HCEC 1CT (cell line): ENCODE results near the gene FAM156B.
"Not testable (repeated sequence)": the region's sequence is repeated elsewhere in the genome, so short reads cannot be mapped to it uniquely, and the experiment has no call there.

ENCODE experiments used
- DNase-seq: peaks from one replicate; pipeline ENCODE4 v3.0.0-alpha.2; 2017

Gene FAM156B

GRCh38 chrX:52930214-52930613 is 33.1 kb downstream of the FAM156B start:
- not testable (repeated sequence) for DNase-seq

DNA sequence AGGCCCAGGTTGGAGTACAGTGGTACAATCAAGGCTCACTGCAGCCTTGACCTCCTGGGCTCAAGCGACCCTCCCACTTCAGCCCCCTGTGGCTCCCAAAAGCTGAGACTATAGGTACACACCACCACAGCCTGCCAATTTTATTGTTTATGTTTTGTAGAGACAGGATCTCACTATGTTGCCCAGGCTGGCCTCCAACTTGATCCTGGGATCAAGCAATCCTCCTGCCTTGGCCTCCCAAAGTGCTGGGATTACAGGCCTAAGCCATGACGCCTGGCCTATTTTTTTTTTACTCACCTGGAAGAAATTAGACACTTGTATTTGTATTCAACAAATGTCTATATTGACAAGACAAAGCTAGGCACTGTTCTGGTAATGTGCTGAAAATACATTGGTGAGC is 36.1 kb downstream of the FAM156B start:
- DNase-seq: no peak

- no peak for DNase-seq
Observed at GRCh38 chrX:52933976-52934703, 37.0 kb downstream of the FAM156B start.

- DNase-seq: peak; percentile 91
Observed at GRCh38 chrX:52934704-52935469, 37.8 kb downstream of the FAM156B start.

DNA sequence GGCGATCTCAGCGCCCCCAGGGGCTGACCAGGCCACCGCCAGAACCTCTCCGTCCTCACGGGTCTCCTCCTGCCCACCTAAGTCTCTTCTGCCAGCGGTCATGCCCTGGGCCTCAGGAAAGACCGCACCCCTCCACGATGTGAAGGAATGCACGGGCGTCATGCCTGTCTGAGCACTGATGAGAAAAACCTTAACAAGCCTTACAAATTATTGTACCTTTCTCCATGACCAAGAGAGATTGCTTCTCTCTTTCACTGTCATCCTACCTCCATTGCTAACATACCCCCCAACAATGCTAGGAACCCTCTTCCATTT is 38.3 kb downstream of the FAM156B start:
- not testable (repeated sequence) for DNase-seq

GRCh38 chrX:52940704-52941103 is 43.6 kb downstream of the FAM156B start:
- not testable (repeated sequence) for DNase-seq

- not testable (repeated sequence) for DNase-seq
Observed at GRCh38 chrX:52941728-52942127, 44.6 kb downstream of the FAM156B start.

DNA sequence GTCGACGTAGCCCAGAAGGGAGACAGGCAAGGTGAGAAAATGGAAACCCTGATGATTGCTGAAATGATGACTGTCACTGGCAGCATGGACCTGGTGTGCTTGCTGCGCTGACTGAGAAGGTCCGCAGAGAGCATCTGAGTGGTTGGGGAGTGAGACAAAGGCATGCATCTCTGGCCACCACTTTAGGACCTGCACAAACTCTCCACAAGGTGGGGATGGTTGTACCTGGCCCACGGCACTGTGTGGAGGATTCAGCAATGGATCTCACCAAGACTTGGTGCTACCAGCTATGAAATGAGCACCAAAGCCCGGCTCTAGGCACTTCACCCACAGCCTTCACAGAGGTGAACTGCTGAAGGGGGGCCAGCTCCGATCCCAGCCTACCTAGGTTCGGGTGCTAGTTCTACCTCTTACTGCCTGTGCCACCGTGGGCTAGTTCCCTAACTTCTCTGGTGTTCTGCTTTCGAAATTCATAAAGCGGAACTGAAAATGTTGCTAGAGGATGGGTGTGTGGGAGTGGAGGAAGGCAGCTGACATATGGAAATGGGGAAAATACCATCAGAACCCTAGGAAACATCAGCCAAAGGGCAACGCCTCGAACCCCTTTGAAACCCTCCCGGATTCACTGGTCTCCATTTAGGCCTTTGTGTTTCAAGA is 48.8 kb downstream of the FAM156B start:
- DNase-seq: not testable (repeated sequence)

DNA sequence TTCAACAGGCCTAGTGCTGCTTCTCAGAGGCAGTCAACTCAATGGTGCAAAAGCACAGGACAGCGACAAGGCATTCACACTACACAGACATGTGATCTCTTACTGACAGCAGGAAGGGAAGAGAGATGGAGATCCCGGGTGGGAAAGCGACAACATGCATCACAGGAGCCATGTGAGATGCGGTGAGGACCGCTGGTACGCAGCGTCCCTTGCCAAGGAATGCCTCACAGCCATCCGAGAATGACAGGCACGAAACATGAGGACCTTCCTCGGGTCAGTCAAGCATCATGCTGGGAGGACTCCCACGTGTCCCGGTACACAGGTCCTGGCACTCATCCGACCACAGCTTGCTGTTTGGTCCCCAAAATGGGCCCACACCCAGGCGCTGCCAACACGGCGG is 50.4 kb downstream of the FAM156B start:
- DNase-seq: not testable (repeated sequence)

DNA sequence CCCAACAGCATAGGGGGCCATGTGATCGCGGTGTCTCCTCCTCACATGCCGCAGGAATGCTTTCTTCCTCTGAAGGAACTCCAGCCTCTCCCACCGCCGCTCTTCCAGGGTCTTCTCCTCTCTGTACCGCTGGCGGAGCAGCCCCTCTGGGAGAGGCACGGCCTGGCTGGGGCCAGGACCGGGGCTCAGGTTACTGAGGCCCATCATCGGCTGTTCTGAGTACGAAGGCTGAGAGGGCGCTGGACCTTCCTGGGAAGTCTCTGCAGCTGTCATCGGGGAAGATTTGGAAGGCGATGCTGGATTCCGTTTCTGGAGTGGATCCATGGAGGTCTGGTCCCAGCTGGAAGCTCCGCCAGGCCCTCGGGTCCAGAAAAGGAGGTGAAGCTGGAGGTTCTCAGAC is 51.1 kb downstream of the FAM156B start:
- DNase-seq: not testable (repeated sequence)

DNA sequence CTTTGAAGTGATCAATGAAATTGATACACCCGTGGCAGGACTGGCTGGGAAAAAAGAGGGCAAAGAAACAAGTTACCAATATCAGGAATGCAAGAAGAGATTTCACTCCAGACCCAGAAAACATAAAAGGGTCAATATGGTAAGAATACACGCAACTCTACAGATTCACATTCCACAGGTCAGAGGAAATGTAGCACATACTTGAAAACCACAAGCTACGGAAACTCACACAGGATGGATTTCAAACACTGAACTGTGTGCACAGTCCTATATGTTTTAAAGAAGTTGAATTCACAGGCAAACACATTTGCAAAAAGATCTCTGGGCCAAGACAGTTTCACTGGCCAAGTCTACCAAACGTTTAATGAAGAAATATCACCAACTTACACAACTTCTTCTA is 52.2 kb downstream of the FAM156B start:
- DNase-seq: not testable (repeated sequence)

DNA sequence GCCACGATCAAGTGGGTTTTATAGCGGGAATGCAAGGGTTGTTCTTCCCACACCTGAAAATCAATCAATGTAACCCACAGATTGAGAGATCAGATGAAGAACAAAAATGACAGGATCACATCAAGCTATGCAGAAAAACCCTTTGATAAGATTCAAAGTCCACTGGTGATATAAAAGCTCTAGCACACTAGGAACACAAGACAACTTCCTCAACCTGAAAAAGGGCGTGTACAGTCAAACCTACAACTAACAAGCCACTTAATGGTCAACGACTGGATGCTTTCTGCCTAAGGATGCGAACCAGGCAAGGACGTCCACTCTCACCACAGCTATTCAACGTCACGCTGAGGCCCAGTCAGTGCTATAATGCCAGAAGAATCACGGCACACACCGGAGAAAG is 52.8 kb downstream of the FAM156B start:
- DNase-seq: not testable (repeated sequence)
